HL-60/S4 treated with retinoic acid at 250 ng/mL for 4 days and 3 days (cell line): Measurements from ENCODE around the gene OR10A3.

Experiments
- in situ Hi-C: fragments of 300-500 bp; cut with MboI; formaldehyde crosslinking; loops from 2 replicates; pipeline ENCODE4 v1.7.0; 2022; ENCODE audit warnings: low sequenced_read_pairs

The OR10A3 gene

GRCh38 chr11:7944123-7944522 is 2.6 kb upstream of the OR10A3 start:
- in situ Hi-C loops: no loop called here

GRCh38 chr11:7941146-7941545 is 362 bp downstream of the OR10A3 start:
- in situ Hi-C loops: no loop called here

- in situ Hi-C loops: no loop called here
Observed at GRCh38 chr11:7936615-7937014, 4.9 kb downstream of the OR10A3 start.

DNA sequence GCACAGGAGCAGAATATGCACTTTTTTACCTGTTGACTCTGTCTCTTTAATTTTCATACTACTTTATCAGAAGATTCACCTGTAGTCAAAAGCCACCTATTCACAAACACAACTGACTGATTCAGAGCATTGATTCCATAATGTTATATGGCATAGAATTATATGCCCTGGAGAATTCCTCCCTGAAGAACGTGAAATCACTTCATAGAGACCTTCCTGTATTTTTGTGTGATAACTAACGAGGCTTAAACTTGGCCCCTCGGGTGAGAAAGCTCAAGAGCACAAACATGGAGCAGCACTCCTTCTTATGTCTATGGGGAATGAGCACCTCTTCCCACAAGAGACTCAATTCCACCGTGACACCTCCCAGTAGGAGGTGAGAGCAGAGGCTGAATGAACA is 10.3 kb downstream of the OR10A3 start, which contains the start of gene OR10A6:
TSS of gene OR10A6 (minus strand) at position 101 of the 400 bp plus-strand sequence. CDS start 2,606 bp downstream, outside the sequence.
- in situ Hi-C loops: no loop called here

GRCh38 chr11:7927635-7928034 is 13.9 kb downstream of the OR10A3 start:
- in situ Hi-C loops: no loop called here

DNA sequence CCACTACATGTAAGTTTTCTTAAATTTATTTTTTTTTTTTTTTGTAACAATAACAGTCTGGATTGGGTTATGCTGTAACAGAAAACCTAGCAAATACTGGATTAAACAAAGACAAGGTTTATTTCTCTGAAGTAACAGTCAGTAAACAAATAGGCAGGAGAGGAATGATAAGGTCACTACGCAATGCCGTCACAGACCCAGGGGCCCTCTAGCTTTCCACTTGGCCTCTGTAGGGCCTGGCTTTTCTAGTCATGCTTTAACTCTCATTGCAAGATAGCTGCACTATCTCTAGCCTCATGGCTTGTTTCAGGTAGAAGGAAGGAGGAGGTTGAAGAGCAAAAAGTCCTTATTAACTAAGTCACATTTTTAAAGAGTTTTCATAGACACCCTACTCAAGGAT is 17.0 kb downstream of the OR10A3 start:
- in situ Hi-C loops: no loop called here

DNA sequence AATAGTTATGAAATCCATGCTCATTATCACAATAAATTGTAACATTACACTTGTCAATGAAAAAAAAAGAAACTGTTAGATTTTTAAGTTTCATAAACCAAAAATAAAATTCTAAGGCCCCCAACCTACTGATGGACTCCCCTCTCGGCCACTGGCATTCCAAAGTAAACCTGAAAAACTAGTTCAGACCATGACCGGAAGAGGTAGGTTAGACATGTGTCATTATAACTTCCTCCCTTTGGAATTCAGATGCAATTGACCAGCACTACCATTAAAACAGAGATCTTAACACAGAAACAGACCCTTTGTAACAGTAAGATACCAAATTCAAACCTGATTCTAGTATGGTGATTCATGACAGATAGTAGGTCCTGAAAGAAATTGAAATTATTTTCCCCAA is 23.4 kb downstream of the OR10A3 start:
- in situ Hi-C loops: no loop called here

GRCh38 chr11:7911011-7911410 is 30.5 kb downstream of the OR10A3 start:
- in situ Hi-C loops: no loop called here

DNA sequence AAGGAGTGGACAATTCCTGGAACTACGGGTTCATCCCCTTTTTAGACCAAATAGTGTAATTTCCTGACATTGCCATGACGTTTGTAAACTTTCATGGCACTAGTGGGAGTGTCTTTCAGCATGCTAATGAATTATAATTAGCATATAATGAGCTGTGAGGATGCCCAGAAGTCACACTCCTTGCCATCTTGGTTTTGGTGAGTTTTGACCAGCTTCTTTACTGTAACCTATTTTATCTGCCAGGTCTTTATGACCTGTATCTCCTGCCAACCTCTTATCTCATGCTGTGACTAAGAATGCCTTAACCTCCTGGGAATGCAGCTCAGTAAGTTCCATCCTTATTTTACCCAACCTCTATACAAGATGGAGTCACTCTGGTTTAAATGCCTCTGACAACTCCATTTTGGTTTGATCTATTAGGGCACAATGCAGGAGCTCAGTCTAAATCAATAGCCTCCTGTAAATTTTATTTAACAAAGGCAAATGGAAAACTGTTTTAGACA is 31.2 kb downstream of the OR10A3 start:
- in situ Hi-C loops: no loop called here

- in situ Hi-C loops: no loop called here
Observed at GRCh38 chr11:7909585-7910285, 31.8 kb downstream of the OR10A3 start.

- in situ Hi-C loops: no loop called here
Observed at GRCh38 chr11:7907121-7907520, 34.4 kb downstream of the OR10A3 start.

DNA sequence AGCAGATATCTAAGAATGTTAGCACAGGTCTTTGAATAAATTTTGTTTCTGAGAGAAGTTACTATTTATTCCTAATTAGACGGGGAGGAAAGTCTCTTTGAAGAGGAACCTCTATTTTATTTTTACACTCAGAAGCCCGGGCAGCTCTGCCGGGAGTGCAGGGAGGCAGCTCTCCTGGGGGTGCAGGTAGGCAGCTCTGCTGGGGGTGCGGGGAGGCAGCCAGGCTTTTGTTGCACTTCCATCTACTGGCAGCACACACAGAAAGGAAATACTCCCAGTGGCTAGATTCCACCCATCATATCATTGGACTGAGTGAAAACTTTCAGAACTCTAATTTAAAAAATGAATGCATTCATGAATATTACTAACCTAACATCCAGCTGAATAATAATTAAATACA is 35.0 kb downstream of the OR10A3 start:
- in situ Hi-C loops: no loop called here

- in situ Hi-C loops: no loop called here
Observed at GRCh38 chr11:7905961-7906429, 35.5 kb downstream of the OR10A3 start.

DNA sequence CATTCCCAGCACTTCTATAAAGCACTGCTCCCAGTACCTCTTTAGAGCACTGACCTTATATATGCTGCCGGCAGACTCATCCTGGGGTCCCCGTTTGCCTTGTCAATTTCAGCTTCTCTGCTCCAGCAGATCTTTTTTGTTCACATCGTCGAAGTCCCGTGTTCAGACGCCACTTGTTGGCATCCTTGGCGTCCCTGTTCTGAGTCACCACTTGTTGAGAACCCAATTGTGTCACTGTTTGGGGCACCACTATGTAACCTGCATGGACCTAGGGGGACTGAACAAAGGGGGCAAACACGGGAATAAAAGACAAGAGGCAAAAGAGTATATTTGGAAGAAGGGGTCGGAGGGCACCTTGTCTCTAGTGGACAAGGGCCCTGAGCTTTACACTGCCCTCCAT is 36.0 kb downstream of the OR10A3 start:
- in situ Hi-C loops: no loop called here

- in situ Hi-C loops: no loop called here
Observed at GRCh38 chr11:7904917-7905316, 36.6 kb downstream of the OR10A3 start.

- in situ Hi-C loops: no loop called here
Observed at GRCh38 chr11:7903940-7904339, 37.6 kb downstream of the OR10A3 start.

DNA sequence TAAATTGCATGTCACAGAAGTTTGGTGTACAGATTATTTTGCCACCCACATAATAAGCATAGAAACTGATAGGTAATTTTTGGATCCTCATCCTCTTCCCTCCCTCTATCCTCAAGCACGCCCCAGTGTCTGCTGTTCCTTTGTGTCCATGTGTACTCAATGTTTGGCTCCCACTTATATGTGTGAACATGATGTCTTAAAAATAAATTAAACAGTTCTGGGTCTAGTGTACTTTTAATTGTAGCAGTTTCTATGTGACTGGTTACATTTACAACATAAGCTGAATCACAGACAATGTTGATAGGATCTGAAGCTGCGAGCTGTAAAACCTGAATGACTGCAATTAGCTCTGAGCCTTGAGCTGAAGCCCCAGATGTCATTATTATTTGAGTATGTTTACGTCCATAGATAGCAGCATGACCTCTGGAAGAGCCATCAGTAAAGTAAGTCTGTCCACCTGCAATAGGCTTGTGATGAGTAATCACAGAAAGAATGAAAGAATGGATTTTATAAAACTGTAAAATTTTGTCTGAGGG is 40.1 kb downstream of the OR10A3 start:
- in situ Hi-C loops: no loop called here

DNA sequence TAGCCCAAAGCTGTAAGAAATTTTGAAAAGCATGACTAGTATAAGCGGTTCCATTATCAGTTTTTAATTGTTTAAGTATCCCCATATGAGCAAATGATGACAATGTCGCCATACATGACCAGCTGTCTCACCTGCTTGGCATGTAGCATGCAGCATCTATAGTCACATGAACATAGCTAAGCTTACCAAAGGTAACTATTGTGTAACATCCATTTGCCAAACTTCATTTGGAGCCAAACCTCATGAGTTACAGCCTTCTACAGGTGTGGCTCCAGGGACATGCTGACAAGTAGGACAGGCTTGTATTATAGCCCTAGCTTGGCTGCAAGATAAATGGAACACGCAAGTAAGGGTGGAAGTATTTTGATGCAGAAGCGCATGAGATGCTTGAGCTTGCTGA is 40.8 kb downstream of the OR10A3 start:
- in situ Hi-C loops: no loop called here

- in situ Hi-C loops: no loop called here
Observed at GRCh38 chr11:7899418-7899817, 42.1 kb downstream of the OR10A3 start.

GRCh38 chr11:7898666-7899283 is 42.7 kb downstream of the OR10A3 start:
- in situ Hi-C loops: no loop called here

DNA sequence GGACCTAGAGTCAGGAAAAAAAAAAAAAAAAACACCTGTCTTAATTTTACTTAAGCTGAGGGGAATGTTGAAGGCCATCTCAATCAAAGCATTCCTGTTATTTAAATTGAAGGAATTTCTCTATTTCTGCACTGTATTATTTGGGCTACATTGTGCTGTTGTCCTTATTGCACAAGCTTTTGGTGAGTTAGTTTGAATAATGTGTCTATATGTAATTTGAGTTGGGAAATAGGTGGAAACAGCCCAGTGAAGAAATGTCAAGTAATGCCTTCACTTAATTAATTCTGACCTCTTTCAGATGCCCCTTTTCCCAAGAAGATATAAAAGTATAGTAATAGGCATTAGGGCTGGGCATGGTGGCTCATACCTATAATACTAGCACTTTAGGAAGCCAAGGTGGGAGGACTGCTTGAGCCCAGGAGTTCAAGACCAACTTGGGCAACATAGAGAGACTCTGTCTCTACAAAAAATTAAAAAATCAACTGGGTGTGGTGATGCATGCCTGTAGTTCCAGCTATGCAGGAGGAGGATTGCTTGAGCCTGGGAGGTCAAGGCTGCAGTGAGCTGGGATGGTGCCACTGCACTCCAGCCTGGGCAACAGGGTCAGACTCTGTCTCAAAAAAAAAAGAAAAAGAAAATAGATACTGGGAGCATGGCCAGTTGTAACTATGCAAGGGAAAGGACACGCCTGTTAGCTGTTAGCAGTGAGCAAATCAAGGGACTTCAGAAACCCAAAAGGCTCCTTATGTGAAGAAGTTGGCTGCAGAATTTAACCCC is 45.3 kb downstream of the OR10A3 start:
- in situ Hi-C loops: no loop called here
